Measurements from ENCODE around the gene TCTN2. TPM values are rescaled to one million over a fixed set of nuclear protein-coding genes. Genes with fewer than 3 reads are reported as not detected.

The TCTN2 gene
- total RNA-seq, 4 donors from 2014 or later, result 1.2 to 9.1 (median 4.3) TPM

DNA sequence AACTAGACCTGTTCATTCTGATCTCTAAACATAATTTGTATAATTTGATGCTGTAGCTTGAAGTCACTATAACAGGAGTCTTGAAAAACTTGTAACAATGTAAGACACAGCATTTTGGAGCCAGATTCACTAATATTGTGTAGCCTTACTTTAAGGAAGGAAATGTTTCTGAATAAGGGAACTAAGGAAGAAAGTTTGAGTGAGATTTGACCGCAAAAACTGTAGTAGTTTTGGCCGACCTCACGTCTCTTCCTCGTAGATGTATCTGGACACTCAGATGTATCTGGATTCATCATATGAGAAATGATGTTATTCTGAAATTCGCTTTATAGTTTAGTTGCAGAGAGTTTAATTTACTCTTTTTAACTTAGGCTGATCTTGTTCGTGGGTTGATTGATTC, 77.2 kb downstream of the TCTN2 start:
- no peaks in the 10 kb centered on the region for H3K27me3 ChIP-seq
- no peak for TF ChIP-seq POLR2A (IDR thresholded peaks at IDR 0.05)
- TF ChIP-seq, protein P1, sequence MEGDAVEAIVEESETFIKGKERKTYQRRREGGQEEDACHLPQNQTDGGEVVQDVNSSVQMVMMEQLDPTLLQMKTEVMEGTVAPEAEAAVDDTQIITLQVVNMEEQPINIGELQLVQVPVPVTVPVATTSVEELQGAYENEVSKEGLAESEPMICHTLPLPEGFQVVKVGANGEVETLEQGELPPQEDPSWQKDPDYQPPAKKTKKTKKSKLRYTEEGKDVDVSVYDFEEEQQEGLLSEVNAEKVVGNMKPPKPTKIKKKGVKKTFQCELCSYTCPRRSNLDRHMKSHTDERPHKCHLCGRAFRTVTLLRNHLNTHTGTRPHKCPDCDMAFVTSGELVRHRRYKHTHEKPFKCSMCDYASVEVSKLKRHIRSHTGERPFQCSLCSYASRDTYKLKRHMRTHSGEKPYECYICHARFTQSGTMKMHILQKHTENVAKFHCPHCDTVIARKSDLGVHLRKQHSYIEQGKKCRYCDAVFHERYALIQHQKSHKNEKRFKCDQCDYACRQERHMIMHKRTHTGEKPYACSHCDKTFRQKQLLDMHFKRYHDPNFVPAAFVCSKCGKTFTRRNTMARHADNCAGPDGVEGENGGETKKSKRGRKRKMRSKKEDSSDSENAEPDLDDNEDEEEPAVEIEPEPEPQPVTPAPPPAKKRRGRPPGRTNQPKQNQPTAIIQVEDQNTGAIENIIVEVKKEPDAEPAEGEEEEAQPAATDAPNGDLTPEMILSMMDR (IDR thresholded peaks at IDR 0.05), result no peak
- no peak overlapping the region for H3K4me3 ChIP-seq
- no peak overlapping the region for H3K27ac ChIP-seq
- no peak for DNase-seq
- H3K36me3 ChIP-seq, result peaks cover 0 to 67% (median 0%) of the 10 kb centered on the region in 3 donors
- H3K9me3 ChIP-seq, result no peaks in the 10 kb centered on the region
- H3K4me1 ChIP-seq, result no peaks in the 10 kb centered on the region

GRCh38 chr12:123748661-123749060, 77.7 kb downstream of the TCTN2 start:
- no peak overlapping the region for H3K27ac ChIP-seq
- H3K4me1 ChIP-seq, result no peaks in the 10 kb centered on the region
- H3K27me3 ChIP-seq, result no peaks in the 10 kb centered on the region
- peaks cover 0 to 66% (median 0%) of the 10 kb centered on the region in 3 donors for H3K36me3 ChIP-seq
- no peaks in the 10 kb centered on the region for H3K9me3 ChIP-seq
- H3K4me3 ChIP-seq, result no peak overlapping the region
- TF ChIP-seq, protein P1 (IDR thresholded peaks at IDR 0.05), result no peak
- TF ChIP-seq POLR2A (IDR thresholded peaks at IDR 0.05), result no peak
- no peak for DNase-seq

GRCh38 chr12:123749355-123749754, 78.4 kb downstream of the TCTN2 start:
- H3K27ac ChIP-seq, result no peak overlapping the region
- TF ChIP-seq, protein P1 (IDR thresholded peaks at IDR 0.05), result no peak
- TF ChIP-seq POLR2A (IDR thresholded peaks at IDR 0.05), result no peak
- no peak for DNase-seq
- H3K4me3 ChIP-seq, result no peak overlapping the region
- peaks cover 0 to 66% (median 0%) of the 10 kb centered on the region in 3 donors for H3K36me3 ChIP-seq
- H3K9me3 ChIP-seq, result no peaks in the 10 kb centered on the region
- H3K4me1 ChIP-seq, result no peaks in the 10 kb centered on the region
- H3K27me3 ChIP-seq, result no peaks in the 10 kb centered on the region

DNA sequence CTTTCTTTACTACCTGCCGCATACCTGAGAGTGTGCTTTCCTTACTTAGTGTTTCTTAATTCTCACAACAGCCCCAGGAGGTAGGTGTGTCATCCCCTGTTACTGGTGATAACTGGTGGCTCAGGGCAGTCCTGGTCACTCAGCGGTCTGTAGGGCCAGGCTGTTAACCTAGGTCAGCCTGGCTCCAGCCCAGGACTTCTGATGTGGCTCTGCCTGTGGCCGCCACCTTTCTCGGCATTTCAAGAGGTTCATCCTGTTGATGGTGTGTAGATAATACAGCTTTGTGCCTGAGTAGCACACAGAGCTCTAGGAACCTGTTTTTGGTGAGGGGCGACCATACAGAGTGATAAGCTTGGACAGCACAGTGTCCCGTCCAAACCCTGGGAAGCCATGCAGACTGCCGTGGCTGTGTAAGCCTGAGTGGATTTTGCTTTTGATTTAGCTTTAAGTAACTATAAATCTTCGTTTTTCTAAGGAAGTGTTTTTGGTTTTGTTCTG, 79.3 kb downstream of the TCTN2 start:
- Histone ChIP-seq H3K27ac (no peak overlapping the region), H3K27me3 (no peaks in the 10 kb centered on the region), H3K36me3 (peaks cover 0 to 66% (median 0%) of the 10 kb centered on the region in 3 donors), H3K9me3 (no peaks in the 10 kb centered on the region), H3K4me1 (no peaks in the 10 kb centered on the region), H3K4me3 (no peak overlapping the region)
- no peak for DNase-seq
- TF ChIP-seq POLR2A (IDR thresholded peaks at IDR 0.05), result no peak
- TF ChIP-seq, protein P1 (IDR thresholded peaks at IDR 0.05), result no peak

DNA sequence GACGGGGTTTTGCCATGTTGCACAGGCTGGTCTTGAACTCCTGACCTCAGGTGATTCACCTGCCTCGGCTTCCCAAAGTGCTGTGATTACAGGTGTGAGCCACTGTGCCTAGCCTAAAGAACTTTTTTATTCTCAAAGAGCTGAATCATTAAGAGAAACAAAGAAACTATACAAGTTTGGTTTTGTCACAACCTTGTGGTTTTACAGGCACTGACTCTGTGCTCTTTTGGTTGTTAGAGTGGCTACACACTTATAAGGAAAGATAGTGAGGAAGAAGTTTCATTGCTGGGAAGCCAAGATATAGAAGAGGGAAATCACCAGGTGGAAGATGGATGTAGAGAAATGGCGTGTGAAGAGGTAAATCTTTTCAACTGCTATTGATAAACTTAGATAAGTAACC, 81.1 kb downstream of the TCTN2 start:
- no peak for DNase-seq
- no peaks in the 10 kb centered on the region for H3K27me3 ChIP-seq
- no peak overlapping the region for H3K4me3 ChIP-seq
- no peak for TF ChIP-seq POLR2A (IDR thresholded peaks at IDR 0.05)
- TF ChIP-seq, protein P1 (IDR thresholded peaks at IDR 0.05), result no peak
- peaks cover 0 to 74% (median 0%) of the 10 kb centered on the region in 3 donors for H3K36me3 ChIP-seq
- H3K9me3 ChIP-seq, result no peaks in the 10 kb centered on the region
- no peaks in the 10 kb centered on the region for H3K4me1 ChIP-seq
- H3K27ac ChIP-seq, result no peak overlapping the region

Data from Peyer's patch (tissue), 4 donors.